ENCODE data around the gene VAV2.
"Not testable (repeated sequence)": the region's sequence is repeated elsewhere in the genome, so short reads cannot be mapped to it uniquely, and the experiment has no call there.

VAV2 gene

GRCh38 chr9:133913571-133914369, 78.4 kb downstream of the VAV2 start:
- DNase-seq = no peak

- no peak for DNase-seq
Measured at GRCh38 chr9:133910855-133911514, 81.1 kb downstream of the VAV2 start.

- DNase-seq = no peak
Measured at GRCh38 chr9:133906932-133907910, 84.9 kb downstream of the VAV2 start.

- no peak for DNase-seq
Measured at GRCh38 chr9:133906218-133906617, 85.9 kb downstream of the VAV2 start.

- no peak for DNase-seq
Measured at GRCh38 chr9:133905493-133905892, 86.6 kb downstream of the VAV2 start.

GRCh38 chr9:133904346-133905090, 87.6 kb downstream of the VAV2 start:
- DNase-seq = no peak

GRCh38 chr9:133901184-133901835, 90.8 kb downstream of the VAV2 start:
- no peak for DNase-seq

- DNase-seq = no peak
Measured at GRCh38 chr9:133897675-133898074, 94.4 kb downstream of the VAV2 start.

GRCh38 chr9:133896007-133896406, 96.1 kb downstream of the VAV2 start:
- DNase-seq = not testable (repeated sequence)

GRCh38 chr9:133895335-133895734, 96.8 kb downstream of the VAV2 start:
- DNase-seq = no peak

GRCh38 chr9:133894377-133895321, 97.5 kb downstream of the VAV2 start:
- no peak for DNase-seq

GRCh38 chr9:133893191-133893994, 98.7 kb downstream of the VAV2 start:
- no peak for DNase-seq

- DNase-seq = no peak
Measured at GRCh38 chr9:133892193-133892920, 99.8 kb downstream of the VAV2 start.

- no peak for DNase-seq
Measured at GRCh38 chr9:133891741-133892140, 100.4 kb downstream of the VAV2 start.

- DNase-seq = no peak
Measured at GRCh38 chr9:133890583-133890982, 101.5 kb downstream of the VAV2 start.

- no peak for DNase-seq
Measured at GRCh38 chr9:133889584-133890301, 102.4 kb downstream of the VAV2 start.

- no peak for DNase-seq
Measured at GRCh38 chr9:133888809-133889491, 103.2 kb downstream of the VAV2 start.
